ENCODE measurements around the gene CCDC177. TPM values are rescaled to one million over a fixed set of nuclear protein-coding genes. Genes with fewer than 3 reads are reported as not detected.

Gene CCDC177
- total RNA-seq, 1 donor from 2014 or later, result not detected

GRCh38 chr14:69586404-69586803 is 11.7 kb upstream of the CCDC177 start:
- H3K36me3 ChIP-seq, result no peaks in the 10 kb centered on the region
- no peaks in the 10 kb centered on the region for H3K27me3 ChIP-seq (ENCODE audit: low read depth)
- intact Hi-C loops (cut with DNase I), result no loop called here
- H3K4me1 ChIP-seq, result peaks cover 5% of the 10 kb centered on the region
- no peaks in the 10 kb centered on the region for H3K9me3 ChIP-seq
- ATAC-seq, result no peak
- no peak for DNase-seq
- TF ChIP-seq CTCF (IDR thresholded peaks at IDR 0.05), result no peak
- no peak overlapping the region for H3K27ac ChIP-seq
- H3K4me3 ChIP-seq, result no peak overlapping the region

- no peak overlapping the region for H3K4me3 ChIP-seq
- H3K9me3 ChIP-seq, result no peaks in the 10 kb centered on the region
- H3K27ac ChIP-seq, result no peak overlapping the region
- DNase-seq (no peak), ATAC-seq (no peak)
- H3K36me3 ChIP-seq, result no peaks in the 10 kb centered on the region
- intact Hi-C loops (cut with DNase I), result no loop called here
- H3K4me1 ChIP-seq, result peaks cover 5% of the 10 kb centered on the region
- no peaks in the 10 kb centered on the region for H3K27me3 ChIP-seq (ENCODE audit: low read depth)
- TF ChIP-seq CTCF (IDR thresholded peaks at IDR 0.05), result no peak
Observed at GRCh38 chr14:69584389-69584788, 9.7 kb upstream of the CCDC177 start.

- intact Hi-C loops (cut with DNase I), result no loop called here
- DNase-seq (no peak), ATAC-seq (no peak)
- Histone ChIP-seq H3K4me3 (no peak overlapping the region), H3K27ac (no peak overlapping the region), H3K36me3 (no peaks in the 10 kb centered on the region), H3K27me3 (ENCODE audit: low read depth) (no peaks in the 10 kb centered on the region), H3K9me3 (no peaks in the 10 kb centered on the region), H3K4me1 (peaks cover 5% of the 10 kb centered on the region)
- TF ChIP-seq CTCF (IDR thresholded peaks at IDR 0.05), result no peak
Observed at GRCh38 chr14:69582829-69583228, 8.2 kb upstream of the CCDC177 start.

GRCh38 chr14:69582212-69582611 is 7.5 kb upstream of the CCDC177 start:
- Histone ChIP-seq H3K4me3 (no peak overlapping the region), H3K4me1 (peaks cover 5% of the 10 kb centered on the region), H3K27ac (no peak overlapping the region), H3K36me3 (no peaks in the 10 kb centered on the region), H3K27me3 (ENCODE audit: low read depth) (no peaks in the 10 kb centered on the region), H3K9me3 (no peaks in the 10 kb centered on the region)
- ATAC-seq (no peak), DNase-seq (no peak)
- intact Hi-C loops (cut with DNase I), result no loop called here
- TF ChIP-seq CTCF (IDR thresholded peaks at IDR 0.05), result no peak

GRCh38 chr14:69581316-69581935 is 6.8 kb upstream of the CCDC177 start:
- ATAC-seq (no peak), DNase-seq (no peak)
- peaks cover under 1% of the 10 kb centered on the region for H3K4me1 ChIP-seq
- H3K9me3 ChIP-seq, result no peaks in the 10 kb centered on the region
- no peak for TF ChIP-seq CTCF (IDR thresholded peaks at IDR 0.05)
- intact Hi-C loops (cut with DNase I), result no loop called here
- no peak overlapping the region for H3K4me3 ChIP-seq
- no peak overlapping the region for H3K27ac ChIP-seq
- H3K27me3 ChIP-seq (ENCODE audit: low read depth), result peaks cover 5% of the 10 kb centered on the region
- H3K36me3 ChIP-seq, result no peaks in the 10 kb centered on the region
